GM12874 (cell line): ENCODE results near the gene OGDHL.

Experiments used
- CTCF ChIP-seq: IDR thresholded peaks from 2 replicates; pipeline ENCODE4 v1.5.1; 2011; ENCODE audit warnings: low read depth, mild to moderate bottlenecking, control low read depth, low read length, moderate library complexity; ENCODE audit not compliant: insufficient read depth

The OGDHL gene

GRCh38 chr10:49747303-49747646, 14.8 kb downstream of the OGDHL start:
- TF ChIP-seq CTCF: no peak

GRCh38 chr10:49746626-49747302, 15.4 kb downstream of the OGDHL start:
- no peak for TF ChIP-seq CTCF

- TF ChIP-seq CTCF: no peak
Measured at GRCh38 chr10:49745756-49746155, 16.4 kb downstream of the OGDHL start.

- TF ChIP-seq CTCF: 0 out of 2 replicates have a peak, but pooled peaks have one; percentile 11
Measured at GRCh38 chr10:49744924-49745605, 17.1 kb downstream of the OGDHL start.

GRCh38 chr10:49744091-49744685, 17.9 kb downstream of the OGDHL start:
- TF ChIP-seq CTCF: no peak

GRCh38 chr10:49743464-49744075, 18.6 kb downstream of the OGDHL start:
- no peak for TF ChIP-seq CTCF
